Measurements from ENCODE around the gene SGCD. TPM values are rescaled to one million over a fixed set of nuclear protein-coding genes. Genes with fewer than 3 reads are reported as not detected.

The SGCD gene
- total RNA-seq, 4 donors from 2014 or later = 16.7 to 38.6 (median 27.7) TPM

DNA sequence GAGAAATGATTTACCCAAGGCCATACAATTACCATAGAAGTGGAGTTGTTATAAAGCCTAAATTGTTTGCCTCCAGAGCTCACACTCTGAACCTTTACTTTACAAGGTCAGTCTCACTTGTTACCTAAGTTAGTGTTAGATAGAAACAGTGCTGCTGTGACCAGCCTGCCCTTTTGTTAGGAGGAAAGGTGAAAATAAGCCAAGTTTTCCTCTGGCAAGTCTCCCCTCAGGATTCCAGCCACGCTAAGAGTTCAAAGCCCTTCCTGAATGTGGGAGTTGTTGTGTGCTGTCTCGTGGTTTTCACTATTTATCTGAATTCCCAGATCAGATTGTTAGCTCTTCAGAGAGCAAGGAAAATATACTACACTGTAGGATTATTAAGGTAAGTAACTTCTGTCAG lies 260.0 kb downstream of the SGCD start:
- intact Hi-C loops (cut with DNase I) = no loop called here
- no peak for TF ChIP-seq EP300 (IDR thresholded peaks at IDR 0.05)
- TF ChIP-seq POLR2AphosphoS5 (IDR thresholded peaks at IDR 0.05) = no peak
- TF ChIP-seq, protein P1, sequence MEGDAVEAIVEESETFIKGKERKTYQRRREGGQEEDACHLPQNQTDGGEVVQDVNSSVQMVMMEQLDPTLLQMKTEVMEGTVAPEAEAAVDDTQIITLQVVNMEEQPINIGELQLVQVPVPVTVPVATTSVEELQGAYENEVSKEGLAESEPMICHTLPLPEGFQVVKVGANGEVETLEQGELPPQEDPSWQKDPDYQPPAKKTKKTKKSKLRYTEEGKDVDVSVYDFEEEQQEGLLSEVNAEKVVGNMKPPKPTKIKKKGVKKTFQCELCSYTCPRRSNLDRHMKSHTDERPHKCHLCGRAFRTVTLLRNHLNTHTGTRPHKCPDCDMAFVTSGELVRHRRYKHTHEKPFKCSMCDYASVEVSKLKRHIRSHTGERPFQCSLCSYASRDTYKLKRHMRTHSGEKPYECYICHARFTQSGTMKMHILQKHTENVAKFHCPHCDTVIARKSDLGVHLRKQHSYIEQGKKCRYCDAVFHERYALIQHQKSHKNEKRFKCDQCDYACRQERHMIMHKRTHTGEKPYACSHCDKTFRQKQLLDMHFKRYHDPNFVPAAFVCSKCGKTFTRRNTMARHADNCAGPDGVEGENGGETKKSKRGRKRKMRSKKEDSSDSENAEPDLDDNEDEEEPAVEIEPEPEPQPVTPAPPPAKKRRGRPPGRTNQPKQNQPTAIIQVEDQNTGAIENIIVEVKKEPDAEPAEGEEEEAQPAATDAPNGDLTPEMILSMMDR (IDR thresholded peaks at IDR 0.05) = no peak
- no peak for TF ChIP-seq POLR2A (IDR thresholded peaks at IDR 0.05; ENCODE audit: low read depth)
- H3K4me1 ChIP-seq = peaks cover 25 to 83% (median 64%) of the 10 kb centered on the region in 4 donors

DNA sequence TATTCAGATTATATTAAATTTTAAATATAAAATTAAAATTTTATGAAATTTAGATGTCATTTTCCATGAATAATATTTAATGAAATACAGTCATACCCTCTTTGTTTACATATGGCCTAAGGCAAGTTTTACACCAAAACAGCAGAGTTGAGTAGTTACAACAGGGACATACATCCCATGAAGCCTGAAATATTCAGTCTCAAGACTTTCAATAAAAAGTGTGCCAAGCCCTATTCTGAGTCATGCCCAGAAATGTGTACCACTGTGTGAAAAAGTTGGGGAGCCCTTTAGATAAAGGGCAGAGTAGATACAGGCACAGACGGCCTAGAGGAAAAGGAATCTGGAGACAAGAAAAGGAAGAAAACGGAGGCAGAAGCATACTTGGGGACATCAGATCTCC lies 261.3 kb downstream of the SGCD start:
- intact Hi-C loops (cut with DNase I) = no loop called here
- H3K27ac ChIP-seq (replicated peaks in 1 of 4) = no peak overlapping the region
- peaks cover 25 to 77% (median 54%) of the 10 kb centered on the region in 4 donors for H3K4me1 ChIP-seq
- no peaks in the 10 kb centered on the region for H3K9me3 ChIP-seq
- no peak for DNase-seq (ENCODE audit: extremely low spot score)
- no peak overlapping the region for H3K4me3 ChIP-seq
- H3K36me3 ChIP-seq = no peaks in the 10 kb centered on the region
- H3K27me3 ChIP-seq = no peaks in the 10 kb centered on the region
- TF ChIP-seq, protein P1 (IDR thresholded peaks at IDR 0.05) = no peak
- TF ChIP-seq POLR2AphosphoS5 (IDR thresholded peaks at IDR 0.05) (no peak), POLR2A (IDR thresholded peaks at IDR 0.05; ENCODE audit: low read depth) (no peak), EP300 (IDR thresholded peaks at IDR 0.05) (no peak)
- WGBS = 88% methylated on average over 2 of the region's 2 CpGs

More for the DNA sequence above, 260.0 kb downstream of the SGCD start:
- Histone ChIP-seq H3K36me3 (no peaks in the 10 kb centered on the region), H3K4me3 (no peak overlapping the region), H3K27ac (replicated peaks in 1 of 4) (peak overlapping the region; percentile 73 to 84 (median 81)), H3K27me3 (no peaks in the 10 kb centered on the region), H3K9me3 (no peaks in the 10 kb centered on the region)
- 44% methylated on average over 1 of the region's 2 CpGs for WGBS
- no peak for DNase-seq (ENCODE audit: extremely low spot score)

DNA sequence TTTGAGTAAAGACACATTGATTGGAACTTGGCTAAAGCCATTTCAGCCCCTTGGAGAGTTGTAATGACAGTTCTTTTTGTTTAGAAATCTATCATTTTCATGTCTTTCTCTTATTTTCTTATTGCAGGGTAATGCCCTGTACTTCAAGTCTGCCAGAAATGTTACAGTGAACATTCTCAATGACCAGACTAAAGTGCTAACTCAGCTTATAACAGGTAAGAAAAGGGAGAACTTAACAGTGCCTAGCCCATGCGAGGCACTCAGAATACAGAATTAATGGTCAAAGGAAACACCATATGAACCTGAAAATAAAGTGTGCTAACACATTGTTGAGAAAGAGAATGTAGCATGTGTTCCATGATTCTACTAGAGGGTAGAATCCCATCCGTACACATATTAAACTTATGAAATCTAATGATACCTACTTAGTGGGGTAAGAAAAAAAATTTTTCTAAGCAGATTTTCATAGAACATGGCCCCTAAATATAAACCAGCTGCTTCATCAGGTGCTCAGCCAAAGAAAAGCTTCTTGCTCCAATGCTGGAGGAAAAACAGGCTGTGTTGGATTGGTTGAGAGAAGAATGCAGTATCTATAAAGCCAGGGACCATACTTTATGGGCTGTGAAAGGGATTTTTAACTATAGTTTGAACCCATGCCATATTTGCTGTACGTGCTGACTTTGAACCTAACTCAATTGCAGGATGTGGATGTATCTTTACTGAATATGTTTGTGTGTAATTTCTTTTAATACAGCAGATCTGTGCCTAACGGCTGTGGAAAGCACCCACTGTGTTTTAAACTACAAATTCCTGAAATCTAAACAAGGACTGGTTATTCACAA lies 262.4 kb downstream of the SGCD start:
- no peak for DNase-seq (ENCODE audit: extremely low spot score)
- no peaks in the 10 kb centered on the region for H3K27me3 ChIP-seq
- WGBS = 75% methylated on average over 4 of the region's 4 CpGs
- no peaks in the 10 kb centered on the region for H3K9me3 ChIP-seq
- H3K4me3 ChIP-seq = no peak overlapping the region
- no peaks in the 10 kb centered on the region for H3K36me3 ChIP-seq
- intact Hi-C loops (cut with DNase I) = no loop called here
- peaks cover 24 to 76% (median 54%) of the 10 kb centered on the region in 4 donors for H3K4me1 ChIP-seq
- TF ChIP-seq, protein P1 (IDR thresholded peaks at IDR 0.05) = no peak
- TF ChIP-seq POLR2A (IDR thresholded peaks at IDR 0.05; ENCODE audit: low read depth) = no peak
- TF ChIP-seq EP300 (IDR thresholded peaks at IDR 0.05) = no peak
- no peak for TF ChIP-seq POLR2AphosphoS5 (IDR thresholded peaks at IDR 0.05)
- peak overlapping the region in 3 of 4 donors; percentile 3 to 29 (median 18) for H3K27ac ChIP-seq (replicated peaks in 1 of 4)

DNA sequence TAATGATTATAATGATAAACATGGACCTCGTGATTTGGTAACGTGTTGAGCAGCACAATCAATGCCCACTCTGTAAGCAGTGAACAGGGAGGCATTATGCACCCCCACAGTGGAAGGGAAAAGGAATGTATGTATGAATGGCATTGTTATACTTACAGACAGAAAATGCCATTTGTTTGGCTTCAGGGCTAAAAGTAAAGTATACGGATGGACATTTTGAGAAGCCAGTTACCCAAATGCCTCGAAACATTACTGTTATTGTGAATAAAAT lies 262.9 kb downstream of the SGCD start:
- intact Hi-C loops (cut with DNase I) = no loop called here
- Histone ChIP-seq H3K36me3 (no peaks in the 10 kb centered on the region), H3K4me3 (no peak overlapping the region), H3K27ac (replicated peaks in 1 of 4) (peak overlapping the region in 3 of 4 donors; percentile 2 to 29 (median 18)), H3K4me1 (peaks cover 21 to 76% (median 54%) of the 10 kb centered on the region in 4 donors), H3K27me3 (no peaks in the 10 kb centered on the region), H3K9me3 (no peaks in the 10 kb centered on the region)
- DNase-seq (ENCODE audit: extremely low spot score) = no peak
- TF ChIP-seq POLR2A (IDR thresholded peaks at IDR 0.05; ENCODE audit: low read depth) (no peak), POLR2AphosphoS5 (IDR thresholded peaks at IDR 0.05) (no peak), EP300 (IDR thresholded peaks at IDR 0.05) (no peak)
- TF ChIP-seq, protein P1 (IDR thresholded peaks at IDR 0.05) = no peak
- 89% methylated on average over 4 of the region's 4 CpGs for WGBS
